Stimulated activated CD8-positive, alpha-beta memory T cell treated with anti-CD3 and anti-CD28 coated beads, Interleukin-7, amount 100 ng/mL, for 24 hours (primary cell): ENCODE measurements around the gene HESX1.

Experiments used
- DNase-seq: peaks from one replicate; pipeline ENCODE4 v3.0.0-alpha.2; 2020; ENCODE audit warnings: low read depth

HESX1 gene

GRCh38 chr3:57199895-57200297, at the start of gene HESX1:
HESX1 (minus strand) TSS chr3:57199978; CDS start chr3:57199918, 60 bp downstream.
- no peak for DNase-seq

- no peak for DNase-seq
Observed at GRCh38 chr3:57244946-57245345, 45.2 kb upstream of the HESX1 start.

- no peak for DNase-seq
Observed at GRCh38 chr3:57234613-57235575, 35.1 kb upstream of the HESX1 start.

GRCh38 chr3:57233799-57234198, 34.0 kb upstream of the HESX1 start:
- no peak for DNase-seq

- no peak for DNase-seq
Observed at GRCh38 chr3:57230006-57230405, 30.2 kb upstream of the HESX1 start.

- no peak for DNase-seq
Observed at GRCh38 chr3:57227930-57228751, 28.4 kb upstream of the HESX1 start.

GRCh38 chr3:57227204-57227929, 27.6 kb upstream of the HESX1 start, which contains the start of gene APPL1:
APPL1 (plus strand) TSS chr3:57227729; CDS start chr3:57227884, 155 bp downstream.
- peak; percentile 74 for DNase-seq

GRCh38 chr3:57226176-57226575, 26.4 kb upstream of the HESX1 start:
- no peak for DNase-seq

- no peak for DNase-seq
Observed at GRCh38 chr3:57224856-57225255, 25.1 kb upstream of the HESX1 start.

GRCh38 chr3:57221883-57222282, 22.1 kb upstream of the HESX1 start:
- DNase-seq = no peak

GRCh38 chr3:57206423-57206822, 6.6 kb upstream of the HESX1 start:
- no peak for DNase-seq

GRCh38 chr3:57194641-57195040, 5.1 kb downstream of the HESX1 start:
- no peak for DNase-seq

- DNase-seq = no peak
Observed at GRCh38 chr3:57192028-57192427, 7.8 kb downstream of the HESX1 start.

- no peak for DNase-seq
Observed at GRCh38 chr3:57184526-57184925, 15.3 kb downstream of the HESX1 start.

GRCh38 chr3:57179580-57180410, 20.0 kb downstream of the HESX1 start:
- DNase-seq = no peak

GRCh38 chr3:57176045-57176444, 23.7 kb downstream of the HESX1 start:
- no peak for DNase-seq

GRCh38 chr3:57173687-57174086, 26.1 kb downstream of the HESX1 start:
- DNase-seq = no peak

- no peak for DNase-seq
Observed at GRCh38 chr3:57170946-57171345, 28.8 kb downstream of the HESX1 start.

- peak; percentile 28 for DNase-seq
Observed at GRCh38 chr3:57169872-57170623, 29.7 kb downstream of the HESX1 start.

GRCh38 chr3:57169108-57169507, 30.7 kb downstream of the HESX1 start:
- no peak for DNase-seq
